ENCODE results near the gene C6orf89.

C6orf89 gene

DNA sequence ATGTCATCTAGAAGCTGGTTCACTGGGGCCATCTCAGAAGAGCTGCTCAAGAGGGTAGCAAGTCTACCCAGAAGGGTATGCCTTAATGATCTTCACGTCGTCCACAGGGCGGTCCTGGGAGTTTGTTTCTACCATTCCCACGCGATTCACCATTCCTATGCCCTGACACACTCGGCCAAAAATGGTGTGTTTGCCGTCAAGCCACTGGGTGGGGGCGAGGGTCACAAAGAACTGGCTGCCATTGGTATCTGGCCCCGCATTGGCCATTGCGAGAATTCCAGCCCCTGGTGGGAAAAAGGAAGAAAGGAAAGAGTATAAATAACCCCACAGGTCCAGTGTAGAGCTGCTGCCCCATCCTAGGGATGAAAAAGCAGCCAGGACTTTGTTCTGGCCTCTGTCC, 30.0 kb upstream of the C6orf89 start:
- Histone ChIP-seq H3K36me3 (ENCODE audit: insufficient read depth, low read length) (peaks cover 56% of the 10 kb centered on the region), H3K9me3 (ENCODE audit: insufficient read depth, low read depth, low read length) (no peaks in the 10 kb centered on the region), H3K4me1 (ENCODE audit: insufficient read depth, low read length) (peaks cover 9% of the 10 kb centered on the region), H3K27me3 (ENCODE audit: insufficient read depth, low read length) (no peaks in the 10 kb centered on the region), H3K27ac (ENCODE audit: low read depth, low read length) (no peak overlapping the region), H3K9ac (ENCODE audit: low read depth, low read length) (no peak overlapping the region), H3K4me3 (ENCODE audit: low read length) (no peak overlapping the region)
- WGBS, result 95% methylated on average over 10 of the region's 10 CpGs

DNA sequence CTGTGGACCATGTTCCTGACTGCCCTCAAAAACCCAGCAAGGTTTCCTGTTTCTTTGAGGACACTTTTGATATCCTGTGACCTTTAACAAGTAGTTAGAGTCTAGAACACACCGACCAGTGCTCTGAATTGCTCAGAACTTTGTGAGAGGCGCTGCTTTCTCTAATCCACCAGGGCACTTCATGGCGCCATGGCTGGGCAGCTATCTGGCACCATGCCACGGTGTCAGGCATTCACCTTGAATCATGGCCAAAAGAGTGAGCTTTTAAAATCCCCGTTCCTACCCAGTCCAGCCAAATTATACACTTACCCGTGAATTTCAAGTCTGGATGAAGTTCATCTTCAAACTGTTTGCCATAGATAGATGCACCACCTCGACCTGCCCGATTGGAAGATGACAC, 29.5 kb upstream of the C6orf89 start:
- Histone ChIP-seq H3K27ac (ENCODE audit: low read depth, low read length) (no peak overlapping the region), H3K27me3 (ENCODE audit: insufficient read depth, low read length) (no peaks in the 10 kb centered on the region), H3K9me3 (ENCODE audit: insufficient read depth, low read depth, low read length) (no peaks in the 10 kb centered on the region), H3K4me3 (ENCODE audit: low read length) (no peak overlapping the region), H3K36me3 (ENCODE audit: insufficient read depth, low read length) (peaks cover 61% of the 10 kb centered on the region), H3K9ac (ENCODE audit: low read depth, low read length) (no peak overlapping the region), H3K4me1 (ENCODE audit: insufficient read depth, low read length) (peaks cover 9% of the 10 kb centered on the region)
- 94% methylated on average over 8 of the region's 8 CpGs for WGBS

DNA sequence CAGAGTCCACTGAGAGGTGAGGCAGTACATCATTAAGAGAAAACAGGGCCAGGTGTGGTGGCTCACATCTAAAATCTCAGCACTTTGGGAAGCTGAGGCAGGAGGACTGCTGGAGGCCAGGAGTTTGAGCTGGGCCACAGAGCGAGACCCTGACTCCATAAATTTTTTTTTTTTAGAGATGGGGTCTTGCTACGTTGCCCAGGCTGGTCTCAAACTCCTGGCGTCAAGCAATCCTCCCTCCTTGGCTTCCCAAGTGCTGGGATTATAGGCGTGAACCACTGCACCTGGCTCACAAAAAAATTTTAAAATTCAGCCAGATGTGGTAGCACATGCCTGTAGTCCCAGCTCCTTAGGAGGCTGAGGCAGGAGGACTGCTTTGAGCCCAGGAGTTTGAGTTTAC, 28.4 kb upstream of the C6orf89 start:
- Histone ChIP-seq H3K9me3 (ENCODE audit: insufficient read depth, low read depth, low read length) (no peaks in the 10 kb centered on the region), H3K36me3 (ENCODE audit: insufficient read depth, low read length) (peaks cover 61% of the 10 kb centered on the region), H3K4me3 (ENCODE audit: low read length) (no peak overlapping the region), H3K27ac (ENCODE audit: low read depth, low read length) (no peak overlapping the region), H3K9ac (ENCODE audit: low read depth, low read length) (no peak overlapping the region), H3K4me1 (ENCODE audit: insufficient read depth, low read length) (peaks cover 9% of the 10 kb centered on the region), H3K27me3 (ENCODE audit: insufficient read depth, low read length) (no peaks in the 10 kb centered on the region)
- WGBS, result 94% methylated on average over 4 of the region's 4 CpGs

DNA sequence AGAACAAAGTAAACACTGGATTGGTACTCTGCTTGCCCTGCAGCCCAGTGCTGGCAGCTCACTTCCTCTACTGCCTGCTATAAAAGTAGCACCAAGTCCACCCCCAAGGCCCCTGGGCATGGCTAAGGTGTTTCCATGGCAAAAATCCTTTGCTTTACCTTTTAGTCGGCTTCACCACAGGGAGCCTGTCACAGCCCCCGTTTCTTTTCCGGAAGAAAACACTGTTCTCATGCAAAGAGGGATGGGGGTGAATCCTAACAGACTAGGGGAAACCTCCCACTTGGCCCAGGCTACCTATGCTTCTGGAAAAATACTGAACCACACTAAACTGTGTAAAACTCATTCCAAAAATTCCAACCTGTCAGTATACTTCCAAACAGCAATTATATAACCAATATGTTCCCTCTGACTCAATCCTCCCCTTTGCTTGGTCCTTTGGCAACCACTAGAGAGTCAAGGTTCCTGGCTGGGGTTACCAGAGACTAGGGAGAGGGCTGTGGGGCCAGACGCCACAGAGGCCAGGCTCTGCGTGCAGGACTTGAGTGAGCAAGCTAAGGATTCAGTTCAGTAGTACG, 27.3 kb upstream of the C6orf89 start:
- WGBS, result 39% methylated on average over 6 of the region's 6 CpGs
- Histone ChIP-seq H3K4me1 (ENCODE audit: insufficient read depth, low read length) (peaks cover 9% of the 10 kb centered on the region), H3K9me3 (ENCODE audit: insufficient read depth, low read depth, low read length) (no peaks in the 10 kb centered on the region), H3K27ac (ENCODE audit: low read depth, low read length) (peak overlapping the region; percentile 77; the same call in 1 of the 2 replicates), H3K9ac (ENCODE audit: low read depth, low read length) (peak overlapping the region; percentile 35; the same call in 1 of the 2 replicates), H3K27me3 (ENCODE audit: insufficient read depth, low read length) (no peaks in the 10 kb centered on the region), H3K36me3 (ENCODE audit: insufficient read depth, low read length) (peaks cover 63% of the 10 kb centered on the region), H3K4me3 (ENCODE audit: low read length) (0 out of 2 replicates have a peak overlapping the region, but pooled peaks have one; percentile 11)

DNA sequence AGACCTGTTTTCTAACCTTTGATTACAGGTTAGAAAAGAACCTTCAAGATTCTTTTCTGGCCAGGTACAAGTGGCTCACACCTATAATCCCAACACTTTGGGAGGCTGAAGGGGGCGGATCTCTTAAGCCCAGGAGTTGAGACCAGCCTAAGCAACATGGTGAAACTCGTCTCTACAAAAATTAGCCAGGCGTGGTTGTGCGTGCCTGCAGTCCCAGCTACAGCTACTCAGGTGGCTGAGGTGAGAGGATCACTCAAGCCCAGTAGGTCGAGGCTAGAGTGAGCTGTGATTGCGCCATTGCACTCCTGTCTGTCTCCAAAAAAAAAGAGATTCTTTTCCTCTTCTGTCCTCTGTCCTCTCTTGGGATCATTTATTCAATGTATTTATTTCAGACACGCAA, 25.6 kb upstream of the C6orf89 start:
- no peak overlapping the region for H3K27ac ChIP-seq (ENCODE audit: low read depth, low read length)
- H3K36me3 ChIP-seq (ENCODE audit: insufficient read depth, low read length), result peaks cover 56% of the 10 kb centered on the region
- 94% methylated on average over 7 of the region's 7 CpGs for WGBS
- no peak overlapping the region for H3K4me3 ChIP-seq (ENCODE audit: low read length)
- no peaks in the 10 kb centered on the region for H3K9me3 ChIP-seq (ENCODE audit: insufficient read depth, low read depth, low read length)
- H3K9ac ChIP-seq (ENCODE audit: low read depth, low read length), result no peak overlapping the region
- no peaks in the 10 kb centered on the region for H3K27me3 ChIP-seq (ENCODE audit: insufficient read depth, low read length)
- peaks cover 9% of the 10 kb centered on the region for H3K4me1 ChIP-seq (ENCODE audit: insufficient read depth, low read length)

DNA sequence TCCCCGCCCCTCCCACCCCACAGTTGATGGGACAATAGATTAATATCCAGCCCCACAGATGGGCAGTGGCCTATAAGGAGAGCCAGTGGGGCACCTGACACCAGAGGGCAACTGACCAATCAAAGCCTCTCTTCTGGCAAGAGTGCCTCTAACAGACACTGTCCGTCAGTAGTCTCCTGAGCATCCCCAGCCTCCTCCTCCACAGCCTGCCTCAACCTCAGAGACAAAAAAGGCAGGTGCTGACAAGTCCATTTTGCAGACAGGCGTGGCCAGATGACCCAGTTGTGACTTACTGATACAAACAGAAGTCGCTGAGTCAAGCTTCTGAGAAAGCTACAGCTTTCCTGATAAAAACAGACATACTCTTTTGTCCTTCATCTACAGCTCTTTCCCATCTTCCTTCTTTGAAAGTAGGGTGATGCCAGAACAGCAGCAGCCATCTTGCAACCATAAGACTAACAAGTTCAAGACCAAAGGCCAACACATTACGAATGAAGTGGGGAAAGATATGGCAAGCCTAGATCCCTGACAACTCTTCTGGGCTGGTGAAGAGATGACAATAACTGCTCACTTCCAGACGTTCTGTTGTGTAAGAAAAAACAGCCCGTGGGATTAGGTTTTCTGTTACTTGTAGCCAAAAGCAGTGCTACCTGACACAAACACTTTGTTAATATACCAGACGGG, 23.4 kb upstream of the C6orf89 start:
- Histone ChIP-seq H3K9ac (ENCODE audit: low read depth, low read length) (no peak overlapping the region), H3K36me3 (ENCODE audit: insufficient read depth, low read length) (peaks cover 57% of the 10 kb centered on the region), H3K9me3 (ENCODE audit: insufficient read depth, low read depth, low read length) (no peaks in the 10 kb centered on the region), H3K27me3 (ENCODE audit: insufficient read depth, low read length) (no peaks in the 10 kb centered on the region), H3K4me1 (ENCODE audit: insufficient read depth, low read length) (peaks cover 9% of the 10 kb centered on the region), H3K27ac (ENCODE audit: low read depth, low read length) (no peak overlapping the region), H3K4me3 (ENCODE audit: low read length) (no peak overlapping the region)
- WGBS, result 94% methylated on average over 8 of the region's 8 CpGs

DNA sequence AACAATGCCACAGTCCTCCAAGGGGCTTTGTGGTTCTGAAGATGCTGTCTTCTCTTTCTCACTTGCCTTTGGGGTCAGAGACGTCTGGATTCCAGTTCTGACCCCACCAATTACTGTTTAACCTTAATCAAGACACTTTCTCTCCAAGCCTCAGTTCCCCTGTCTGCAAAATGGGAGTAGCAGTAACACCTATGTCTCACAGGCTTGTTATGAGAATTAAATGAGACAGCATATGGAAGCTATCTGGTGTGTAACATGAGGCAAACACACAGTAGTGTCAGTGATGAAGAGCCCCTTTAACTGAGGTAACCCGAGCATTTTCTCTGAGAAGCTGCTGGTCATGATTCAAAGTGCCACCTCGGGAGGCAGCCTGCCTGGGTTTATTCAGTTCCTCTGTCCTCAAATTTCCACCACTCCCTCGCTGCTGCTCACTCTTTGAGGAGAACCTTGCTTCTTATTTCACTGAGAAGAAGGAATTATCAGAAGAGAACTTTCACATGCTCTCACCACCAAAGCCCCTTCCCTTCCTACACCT, 22.8 kb upstream of the C6orf89 start:
- Histone ChIP-seq H3K36me3 (ENCODE audit: insufficient read depth, low read length) (peaks cover 57% of the 10 kb centered on the region), H3K4me3 (ENCODE audit: low read length) (no peak overlapping the region), H3K9me3 (ENCODE audit: insufficient read depth, low read depth, low read length) (no peaks in the 10 kb centered on the region), H3K27ac (ENCODE audit: low read depth, low read length) (no peak overlapping the region), H3K9ac (ENCODE audit: low read depth, low read length) (no peak overlapping the region), H3K27me3 (ENCODE audit: insufficient read depth, low read length) (no peaks in the 10 kb centered on the region), H3K4me1 (ENCODE audit: insufficient read depth, low read length) (peaks cover 11% of the 10 kb centered on the region)
- WGBS, result 95% methylated on average over 4 of the region's 4 CpGs

DNA sequence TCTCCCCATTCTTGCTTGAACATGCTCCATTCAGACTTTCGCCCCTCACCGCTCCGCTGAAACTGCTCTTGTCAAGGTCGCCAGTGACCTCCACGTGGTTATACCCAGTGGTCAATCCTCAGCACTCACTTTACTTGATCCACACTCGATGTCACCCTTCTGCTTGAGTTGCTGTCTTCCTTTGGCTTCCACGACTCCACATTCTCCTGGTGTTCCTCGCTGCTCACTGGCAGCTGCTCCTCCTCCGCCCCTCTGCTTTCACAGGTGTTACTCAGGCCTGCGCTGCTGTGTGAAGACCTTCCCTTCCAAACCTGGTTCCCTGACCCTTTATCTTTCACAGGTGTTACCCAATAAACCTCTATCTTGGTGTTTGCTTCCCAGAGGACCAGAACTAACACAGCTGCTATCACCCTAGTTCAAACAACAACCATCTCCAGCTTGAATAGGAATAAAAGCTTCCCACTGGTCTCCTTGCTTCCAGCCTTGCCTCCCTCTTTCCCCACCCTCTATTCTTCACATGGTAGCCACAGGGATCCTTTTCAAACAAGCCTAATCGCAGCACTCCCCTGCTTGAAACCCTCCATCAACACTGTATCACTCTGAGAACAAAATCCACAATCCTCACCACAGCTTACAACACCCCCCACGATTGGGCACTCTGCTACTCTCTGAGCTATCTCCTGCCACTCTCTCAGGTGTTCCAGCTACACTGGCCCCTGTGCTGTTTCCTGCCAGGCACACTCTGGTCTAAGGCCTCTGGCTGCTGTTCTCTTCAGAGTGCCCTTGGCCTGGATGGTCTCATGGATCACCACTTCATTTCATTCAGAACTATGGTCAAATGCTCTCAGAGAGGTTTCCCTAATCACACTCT, 21.8 kb upstream of the C6orf89 start:
- whole genome bisulfite sequencing, result 85% methylated on average over 12 of the region's 12 CpGs
- Histone ChIP-seq H3K27me3 (ENCODE audit: insufficient read depth, low read length) (no peaks in the 10 kb centered on the region), H3K4me3 (ENCODE audit: low read length) (no peak overlapping the region), H3K27ac (ENCODE audit: low read depth, low read length) (no peak overlapping the region), H3K36me3 (ENCODE audit: insufficient read depth, low read length) (peaks cover 67% of the 10 kb centered on the region), H3K9ac (ENCODE audit: low read depth, low read length) (no peak overlapping the region), H3K9me3 (ENCODE audit: insufficient read depth, low read depth, low read length) (no peaks in the 10 kb centered on the region), H3K4me1 (ENCODE audit: insufficient read depth, low read length) (peaks cover 9% of the 10 kb centered on the region)

DNA sequence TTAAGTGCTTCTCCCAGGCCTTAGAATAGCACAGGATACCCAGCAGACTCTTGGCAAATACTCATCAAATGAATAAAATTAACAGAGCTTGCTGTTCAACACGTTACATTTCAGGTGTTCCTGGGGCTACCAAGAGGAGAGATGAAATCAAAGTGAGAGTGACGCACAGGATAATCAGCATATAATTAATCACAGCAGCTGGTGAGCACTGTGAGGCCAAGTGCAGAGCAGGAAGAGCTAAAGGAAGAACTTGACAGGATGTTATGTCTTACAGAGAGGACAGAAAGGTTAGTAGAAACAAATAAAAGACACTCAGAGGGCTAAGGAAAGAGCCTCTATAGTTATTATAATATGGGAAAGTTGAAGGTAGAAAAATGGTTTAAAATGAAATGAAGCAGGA, 19.9 kb upstream of the C6orf89 start:
- no peak overlapping the region for H3K4me3 ChIP-seq (ENCODE audit: low read length)
- H3K9ac ChIP-seq (ENCODE audit: low read depth, low read length), result no peak overlapping the region
- no peak overlapping the region for H3K27ac ChIP-seq (ENCODE audit: low read depth, low read length)
- 90% methylated on average over 2 of the region's 2 CpGs for WGBS
- 0 out of 2 replicates have a peak, but pooled peaks cover 5% of the 10 kb centered on the region for H3K4me1 ChIP-seq (ENCODE audit: insufficient read depth, low read length)
- no peaks in the 10 kb centered on the region for H3K9me3 ChIP-seq (ENCODE audit: insufficient read depth, low read depth, low read length)
- H3K36me3 ChIP-seq (ENCODE audit: insufficient read depth, low read length), result peaks cover 84% of the 10 kb centered on the region
- H3K27me3 ChIP-seq (ENCODE audit: insufficient read depth, low read length), result no peaks in the 10 kb centered on the region

DNA sequence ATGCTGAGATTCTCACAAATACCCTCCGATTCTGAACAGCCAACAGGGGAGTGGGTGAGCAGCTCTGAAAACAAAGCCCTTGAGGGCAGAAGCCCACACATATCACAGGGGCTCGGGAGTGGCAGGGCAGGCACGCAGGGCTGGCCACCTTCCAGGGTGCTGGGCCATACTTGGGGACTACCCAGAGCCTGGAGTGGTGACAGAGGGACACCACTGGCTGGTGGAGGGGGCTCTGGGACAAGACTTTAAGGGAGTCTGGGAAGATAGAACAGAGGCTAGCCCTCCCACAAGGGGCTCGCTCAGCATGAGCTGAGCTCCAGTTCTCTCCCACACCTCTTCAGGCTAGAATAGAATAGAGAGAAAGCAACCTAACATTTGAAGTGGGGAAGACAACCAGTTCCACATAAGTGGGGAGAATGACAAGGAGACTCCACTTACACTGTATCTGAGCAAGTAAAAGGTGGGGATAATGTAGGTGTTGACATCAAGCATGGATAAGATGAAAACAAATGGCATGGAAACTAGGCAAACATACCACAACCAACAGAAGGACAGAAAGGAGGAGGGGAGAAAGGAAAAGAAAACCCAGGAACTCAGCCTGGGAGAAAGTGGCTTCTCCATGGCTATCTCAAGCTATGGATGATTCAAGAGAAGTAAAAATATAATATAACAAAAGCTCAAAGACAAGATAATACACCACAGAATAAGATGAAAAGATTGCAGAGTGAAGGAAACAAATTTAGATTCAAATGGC, 18.1 kb upstream of the C6orf89 start:
- Histone ChIP-seq H3K4me1 (ENCODE audit: insufficient read depth, low read length) (0 out of 2 replicates have a peak, but pooled peaks cover 5% of the 10 kb centered on the region), H3K9me3 (ENCODE audit: insufficient read depth, low read depth, low read length) (no peaks in the 10 kb centered on the region), H3K36me3 (ENCODE audit: insufficient read depth, low read length) (peaks cover 83% of the 10 kb centered on the region), H3K4me3 (ENCODE audit: low read length) (no peak overlapping the region), H3K27ac (ENCODE audit: low read depth, low read length) (no peak overlapping the region), H3K27me3 (ENCODE audit: insufficient read depth, low read length) (no peaks in the 10 kb centered on the region), H3K9ac (ENCODE audit: low read depth, low read length) (no peak overlapping the region)
- 89% methylated on average over 3 of the region's 4 CpGs for WGBS

Measured in HUES64 (cell line).